ENCODE data around the gene MEIOB. TPM values are rescaled to one million over a fixed set of nuclear protein-coding genes. Genes with fewer than 3 reads are reported as not detected.
"Not testable (repeated sequence)": the region's sequence is repeated elsewhere in the genome, so short reads cannot be mapped to it uniquely, and the experiment has no call there.

The MEIOB gene
- total RNA-seq, 1 donor from 2014 or later: 0.88 TPM

DNA sequence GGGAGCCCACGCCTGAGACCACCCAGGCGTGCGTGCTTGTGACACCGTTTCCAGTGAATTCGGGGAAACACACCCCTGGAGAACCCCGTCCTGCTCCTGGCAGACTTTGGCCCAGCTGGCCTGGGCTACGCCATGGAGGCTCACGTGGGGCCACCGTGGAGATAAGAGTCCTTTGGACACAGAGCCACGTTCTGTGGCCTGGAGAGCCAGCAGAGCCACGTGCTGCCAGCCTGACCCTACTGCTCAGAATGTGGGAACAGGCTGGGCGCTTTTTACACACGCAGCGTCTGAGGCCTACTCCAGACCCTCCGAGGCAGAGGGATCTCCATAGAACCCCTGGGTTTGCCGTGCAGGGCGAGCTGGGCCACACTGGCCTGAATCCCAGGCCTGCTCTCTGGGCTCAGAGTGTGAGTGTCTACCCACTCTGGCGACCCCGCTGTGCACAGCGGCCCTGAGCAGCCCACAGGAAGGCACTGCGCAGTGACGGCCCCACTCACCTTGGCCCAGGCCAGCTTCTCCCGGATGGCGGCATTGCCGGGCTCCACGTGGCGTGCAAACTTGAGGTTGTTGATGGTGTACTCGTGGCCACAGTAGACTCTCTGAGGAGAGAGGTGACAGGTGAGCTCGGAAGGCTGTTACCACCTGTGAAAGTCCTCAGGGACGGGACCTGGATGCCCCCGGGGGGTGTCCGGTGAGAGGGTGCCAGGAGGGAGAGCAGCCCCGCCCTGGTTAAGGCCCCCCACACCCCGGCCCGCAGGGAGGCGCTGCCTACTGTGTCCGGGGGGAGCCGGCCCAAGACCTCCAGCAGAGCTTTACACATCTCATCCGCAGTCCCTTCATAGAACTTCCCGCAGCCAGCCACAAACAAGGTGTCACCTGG lies 55.3 kb downstream of the MEIOB start:
- no peak for DNase-seq (ENCODE audit: extremely low read depth, low read depth, low spot score)

DNA sequence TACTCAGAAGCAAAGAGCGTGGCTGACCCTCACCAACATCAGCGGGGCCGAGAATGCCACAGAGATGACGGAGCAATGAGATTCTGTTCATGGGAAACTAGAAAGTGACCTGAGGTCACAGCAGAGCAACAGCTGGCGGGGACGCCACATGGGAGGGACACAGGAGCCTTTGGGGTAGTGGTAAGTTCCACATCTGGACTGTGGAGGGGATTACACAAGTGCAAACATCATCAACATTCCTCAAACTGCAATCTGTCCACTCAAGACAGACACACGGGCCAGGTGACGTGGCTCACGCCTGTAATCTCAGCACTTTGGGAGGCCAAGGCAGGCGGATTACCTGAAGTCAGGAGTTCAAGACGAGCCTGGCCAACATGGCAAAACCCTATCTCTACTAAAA lies 56.5 kb downstream of the MEIOB start:
- no peak for DNase-seq (ENCODE audit: extremely low read depth, low read depth, low spot score)

DNA sequence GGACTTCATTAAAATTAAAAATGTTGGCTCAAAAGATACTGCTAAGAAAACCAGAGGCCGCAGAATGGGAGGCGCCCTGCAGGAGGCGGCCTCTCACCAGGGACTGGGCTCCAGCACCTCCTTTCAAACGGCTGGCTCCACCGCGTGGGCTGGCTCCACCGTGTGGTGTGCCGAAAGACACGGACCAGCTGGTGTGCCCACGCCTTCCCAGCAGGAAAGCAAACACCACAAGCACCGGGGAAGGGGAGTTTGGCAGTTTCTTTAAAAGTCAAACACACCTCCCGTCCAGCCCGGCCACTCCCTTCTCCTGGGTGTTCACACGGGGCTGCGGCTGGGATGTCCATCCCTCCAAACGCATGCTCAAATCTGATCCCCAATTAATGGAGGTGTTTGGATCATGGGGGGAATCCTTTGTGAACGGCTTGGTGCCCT lies 59.2 kb downstream of the MEIOB start:
- DNase-seq (ENCODE audit: extremely low read depth, low read depth, low spot score): no peak

DNA sequence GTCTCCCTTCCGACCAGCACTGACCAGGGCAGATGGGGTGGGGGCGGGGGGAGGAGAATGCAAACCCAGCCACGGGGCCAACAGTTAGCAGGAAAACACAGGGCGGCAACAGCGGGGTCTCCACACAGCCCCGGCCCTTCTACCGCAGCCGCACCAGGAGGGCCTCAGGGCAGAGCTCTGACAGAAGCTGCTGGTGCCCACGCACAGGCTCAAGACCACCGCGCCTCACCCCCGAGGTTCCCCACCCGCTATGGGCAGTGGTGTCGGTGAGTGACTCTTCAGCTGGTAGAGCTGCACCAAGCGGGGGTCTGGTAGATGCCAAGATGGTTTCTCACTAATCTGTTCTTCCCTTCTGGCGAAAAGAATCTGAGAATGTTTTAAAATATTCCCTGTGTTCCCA lies 61.4 kb downstream of the MEIOB start:
- no peak for DNase-seq (ENCODE audit: extremely low read depth, low read depth, low spot score)

DNA sequence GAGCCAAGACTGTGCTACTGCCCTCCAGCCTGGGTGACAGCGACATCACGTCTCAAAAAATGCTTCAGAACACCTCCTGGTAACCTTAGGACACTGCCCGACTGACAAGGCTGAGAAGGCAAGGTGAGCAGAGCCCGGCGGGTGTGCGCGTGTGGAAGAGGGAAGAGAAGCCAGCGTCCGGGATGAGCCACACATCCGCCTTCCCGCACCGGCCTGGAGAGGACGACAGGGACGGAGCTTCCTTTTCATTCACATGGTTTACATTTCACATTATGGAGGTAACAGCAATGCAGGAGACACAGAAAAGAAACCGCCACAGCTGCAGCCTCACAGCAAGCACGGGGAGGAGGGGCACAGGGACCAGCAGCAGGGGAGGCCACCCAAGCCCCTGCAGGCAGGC lies 61.9 kb downstream of the MEIOB start:
- no peak for DNase-seq (ENCODE audit: extremely low read depth, low read depth, low spot score)

DNA sequence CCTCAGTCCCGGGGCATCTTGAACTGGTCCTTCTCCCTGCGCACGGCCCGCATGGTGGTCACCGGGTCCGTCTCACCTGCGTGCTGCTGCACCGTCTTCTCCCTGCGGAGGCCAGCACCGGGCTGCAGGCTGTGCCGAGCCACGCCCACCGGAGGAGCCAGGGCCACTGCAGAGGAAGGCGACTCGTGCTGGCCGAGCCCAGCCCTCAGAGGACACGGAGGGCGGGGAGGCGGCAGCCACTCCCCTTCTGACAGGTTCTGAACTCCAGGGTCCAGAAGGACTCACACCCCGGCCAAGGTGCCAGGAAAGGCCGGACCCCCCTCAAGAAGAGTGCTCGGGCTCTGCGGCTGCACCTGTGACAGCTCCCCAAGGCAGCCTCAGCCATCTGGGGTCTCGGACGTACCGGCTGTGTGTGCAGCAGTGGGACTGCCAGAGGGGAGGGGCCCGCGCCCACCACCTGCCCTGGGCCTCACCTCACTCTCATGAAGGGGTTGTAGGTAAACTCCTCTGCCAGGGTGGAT lies 62.6 kb downstream of the MEIOB start:
- no peak for DNase-seq (ENCODE audit: extremely low read depth, low read depth, low spot score)

DNA sequence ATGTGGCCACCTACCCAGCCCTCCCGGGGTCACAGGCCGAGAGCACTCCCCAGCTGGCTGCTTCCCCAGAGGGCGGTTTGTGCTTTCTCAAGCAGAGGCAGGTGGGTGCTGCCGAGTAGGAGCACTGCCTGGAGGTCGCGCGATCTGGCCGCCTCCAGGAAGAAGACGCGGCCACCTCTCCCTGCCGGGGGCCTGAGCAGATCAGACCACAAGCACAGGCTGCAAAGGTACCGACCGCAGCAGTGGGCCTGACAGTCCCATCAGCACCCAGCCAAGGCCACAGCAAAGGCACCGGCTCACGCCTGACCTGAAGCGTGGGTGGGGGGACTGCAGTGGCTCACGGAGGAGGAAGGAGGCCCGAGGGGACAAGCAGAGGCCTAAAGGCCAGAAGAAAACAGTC lies 63.3 kb downstream of the MEIOB start:
- DNase-seq (ENCODE audit: extremely low read depth, low read depth, low spot score): no peak

DNA sequence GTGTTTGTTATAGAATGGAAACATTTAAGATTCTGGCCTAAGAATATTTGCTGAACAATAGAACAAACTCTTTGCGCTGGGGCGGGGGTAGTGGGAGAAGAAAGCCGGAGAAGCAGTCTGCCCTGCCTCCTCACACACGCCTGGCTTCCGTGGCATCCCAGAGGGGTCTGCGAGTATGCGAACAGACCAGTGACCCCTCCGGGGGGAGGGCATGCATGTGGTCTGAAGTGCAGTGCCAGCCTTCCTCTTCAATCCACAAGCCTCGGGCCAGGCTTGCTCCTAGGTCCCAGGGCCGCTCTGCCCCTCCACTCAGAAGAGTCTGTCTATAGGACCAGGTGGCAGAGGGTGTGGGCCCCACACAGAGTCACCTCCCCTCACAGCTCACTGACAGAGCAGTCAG lies 64.3 kb downstream of the MEIOB start:
- DNase-seq (ENCODE audit: extremely low read depth, low read depth, low spot score): no peak

DNA sequence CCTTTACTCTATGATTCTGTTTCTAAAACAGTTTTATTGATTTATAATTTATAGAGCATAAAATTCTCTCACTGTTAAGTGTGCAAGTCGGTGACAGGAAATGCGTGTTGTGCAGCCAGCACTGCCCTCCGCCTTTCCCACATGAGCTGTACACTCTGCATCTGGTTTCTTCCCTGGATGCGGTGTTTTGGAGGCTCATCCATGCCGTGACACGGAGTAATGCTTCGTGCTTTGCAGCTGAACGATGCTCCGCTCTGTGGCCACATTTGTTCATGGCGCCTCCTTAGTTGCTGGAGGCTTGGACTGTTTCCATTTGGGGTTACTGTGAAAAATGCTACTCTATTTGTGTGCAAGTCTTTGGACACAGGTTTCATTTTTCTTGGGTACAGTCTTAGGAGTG lies 71.3 kb downstream of the MEIOB start:
- DNase-seq (ENCODE audit: extremely low read depth, low read depth, low spot score): no peak

DNA sequence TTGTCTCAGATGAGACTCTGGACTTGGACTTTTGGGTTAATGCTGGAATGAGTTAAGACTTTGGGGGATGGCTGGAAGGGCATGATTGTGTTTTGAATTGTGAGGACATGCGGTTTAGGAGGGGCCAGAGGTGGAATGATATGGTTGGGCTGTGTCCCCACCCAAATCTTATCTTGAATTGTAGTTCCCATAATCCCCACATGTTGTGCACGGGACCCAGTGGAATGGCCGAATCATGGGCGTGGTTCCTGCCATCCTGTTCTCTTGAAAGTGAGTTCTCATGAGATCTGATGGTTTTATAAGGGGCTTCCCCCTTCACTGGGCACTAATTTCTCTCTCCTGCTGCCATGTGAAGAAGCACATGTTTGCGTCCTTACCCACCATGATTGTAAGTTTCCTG lies 72.7 kb downstream of the MEIOB start:
- DNase-seq (ENCODE audit: extremely low read depth, low read depth, low spot score): not testable (repeated sequence)

DNA sequence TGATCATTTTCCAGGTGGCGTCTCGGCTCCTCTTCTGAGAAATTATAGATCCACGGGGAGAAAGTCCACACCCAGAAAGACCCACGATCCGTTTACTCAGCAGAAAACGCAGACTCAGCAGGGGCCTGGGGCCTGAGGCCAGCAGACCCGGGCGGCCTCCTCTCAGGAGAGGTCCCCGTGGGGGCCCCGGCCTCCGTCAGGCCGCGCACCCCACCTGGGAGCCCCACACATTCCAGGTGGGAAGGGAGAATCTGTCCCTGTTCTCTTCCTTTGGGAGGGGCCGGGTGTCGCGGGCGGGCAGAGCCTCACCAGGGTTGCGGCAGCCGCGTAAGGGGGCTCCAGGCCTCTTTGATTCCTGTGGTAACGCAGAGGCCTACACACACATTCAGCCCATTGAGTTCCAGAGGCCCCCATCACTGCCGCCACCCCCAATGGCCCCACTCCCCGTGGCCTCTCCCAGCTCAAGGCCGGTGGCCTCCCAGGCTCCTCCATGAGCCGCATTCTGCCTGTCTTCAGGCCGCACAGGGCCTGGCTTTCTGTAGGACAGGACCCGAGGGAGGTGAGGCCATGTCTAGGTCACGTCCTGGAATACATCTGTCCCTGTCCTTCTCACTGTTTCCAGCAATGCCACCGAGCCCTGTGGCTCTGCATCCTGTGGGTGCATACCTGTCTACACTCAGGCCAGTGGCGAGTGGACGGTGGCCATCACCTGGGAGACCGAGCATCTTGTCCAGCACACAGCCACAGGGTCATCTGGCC lies 76.9 kb downstream of the MEIOB start:
- DNase-seq (ENCODE audit: extremely low read depth, low read depth, low spot score): no peak

DNA sequence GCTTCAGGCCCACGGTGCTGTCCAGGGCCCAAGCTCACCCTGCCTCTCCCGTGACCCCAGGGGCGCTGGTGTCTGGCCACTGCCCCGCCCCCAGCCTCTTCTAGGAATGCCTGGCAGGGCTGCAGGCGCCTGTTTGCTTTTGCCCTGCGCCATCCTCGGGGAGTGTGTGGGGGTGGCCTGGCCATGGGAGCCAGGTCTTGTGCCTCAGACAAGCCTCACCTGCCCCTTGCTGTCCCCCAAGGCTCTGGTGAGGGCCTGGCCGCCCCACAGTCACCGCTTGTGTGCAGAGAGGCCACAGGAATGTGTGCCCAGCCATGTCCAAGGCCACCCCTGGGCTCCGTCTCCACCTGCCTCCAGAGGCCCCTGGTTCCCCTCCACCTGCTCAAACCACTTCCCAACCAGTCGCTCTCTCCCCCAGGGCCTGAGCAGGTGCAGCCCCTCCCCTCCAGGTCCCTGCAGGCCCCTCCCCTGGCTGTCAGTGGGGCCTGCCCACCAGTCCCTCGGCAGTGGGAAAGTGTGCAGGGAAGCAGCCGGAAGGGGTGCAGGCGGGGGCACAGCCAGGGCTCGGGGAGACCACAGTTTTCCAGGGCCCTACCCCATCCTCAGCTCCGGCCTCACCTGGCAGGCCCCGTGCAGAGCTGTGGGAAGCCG lies 77.6 kb downstream of the MEIOB start:
- DNase-seq (ENCODE audit: extremely low read depth, low read depth, low spot score): no peak

DNA sequence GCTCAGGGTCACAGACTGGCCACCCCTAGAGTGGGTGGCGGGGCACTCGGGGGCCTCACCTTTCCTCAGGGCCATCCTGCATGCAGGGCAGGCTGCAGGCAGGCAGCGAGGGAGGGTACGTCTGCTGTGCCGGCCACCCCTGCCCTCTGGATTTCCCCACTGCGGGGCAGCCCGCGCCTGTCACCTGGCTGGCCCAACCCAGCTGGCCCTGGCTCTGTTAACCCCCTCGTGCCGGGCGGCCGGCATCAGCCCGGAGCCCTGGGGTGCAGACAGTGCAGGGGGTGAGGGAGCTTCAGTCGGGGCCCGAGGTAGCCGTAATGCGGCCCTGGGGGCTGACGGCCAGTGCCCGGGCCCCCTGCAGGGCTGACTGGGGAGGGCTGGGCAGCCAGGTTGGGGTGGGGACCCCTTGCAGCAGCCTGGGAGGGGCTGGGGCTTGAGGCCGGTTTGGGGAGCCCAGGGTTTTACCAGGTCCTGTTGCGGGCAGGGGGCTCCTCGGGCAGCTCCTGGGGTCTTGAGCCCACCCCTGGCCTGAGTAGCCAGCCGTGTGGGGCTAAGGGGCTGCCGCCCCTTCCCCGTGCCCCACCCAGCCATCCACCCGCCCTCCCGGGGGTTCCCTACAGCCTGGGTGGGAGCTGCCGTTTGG lies 78.3 kb downstream of the MEIOB start, which contains the start of gene IGFALS:
IGFALS (minus strand) TSS at position 128 of the 643 bp plus-strand sequence; CDS start at position 75, 53 bp downstream.
- DNase-seq (ENCODE audit: extremely low read depth, low read depth, low spot score): no peak

DNA sequence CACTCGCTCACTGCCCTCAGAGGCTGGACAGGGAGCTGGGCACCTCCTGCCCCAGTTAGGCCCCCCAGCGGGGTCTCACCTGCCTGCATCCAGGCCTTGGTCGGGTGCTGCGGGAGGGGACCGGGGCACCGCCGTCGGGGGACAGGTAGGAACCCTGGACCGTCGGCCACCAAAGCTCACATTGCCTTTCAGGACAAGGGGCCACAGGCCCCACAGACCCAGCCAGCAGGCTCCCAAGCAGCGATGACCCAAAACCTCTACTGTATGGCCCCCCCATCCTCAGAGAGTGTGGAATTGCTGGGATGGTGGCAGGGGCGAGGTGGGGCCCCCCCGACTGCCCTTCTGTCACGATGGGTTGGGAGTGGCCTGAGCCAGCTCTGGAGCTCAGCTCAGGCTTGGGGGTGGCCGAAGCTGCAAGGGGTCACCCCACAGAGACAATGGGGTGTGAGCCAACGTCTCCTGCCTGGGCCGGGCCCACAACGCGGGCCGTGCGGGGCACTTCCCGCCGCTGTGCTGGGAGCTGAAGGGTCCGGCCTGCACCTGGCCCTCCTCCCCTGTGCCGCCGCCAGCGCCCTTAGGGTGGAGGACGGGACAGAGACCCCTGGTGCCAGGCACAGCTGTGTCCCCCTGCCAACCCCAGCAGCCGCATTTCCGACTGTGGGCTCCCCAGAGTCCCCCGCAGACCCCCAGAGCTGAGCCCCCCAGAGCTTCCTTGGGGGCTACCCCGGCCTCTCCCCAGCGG lies 79.0 kb downstream of the MEIOB start:
- no peak for DNase-seq (ENCODE audit: extremely low read depth, low read depth, low spot score)

DNA sequence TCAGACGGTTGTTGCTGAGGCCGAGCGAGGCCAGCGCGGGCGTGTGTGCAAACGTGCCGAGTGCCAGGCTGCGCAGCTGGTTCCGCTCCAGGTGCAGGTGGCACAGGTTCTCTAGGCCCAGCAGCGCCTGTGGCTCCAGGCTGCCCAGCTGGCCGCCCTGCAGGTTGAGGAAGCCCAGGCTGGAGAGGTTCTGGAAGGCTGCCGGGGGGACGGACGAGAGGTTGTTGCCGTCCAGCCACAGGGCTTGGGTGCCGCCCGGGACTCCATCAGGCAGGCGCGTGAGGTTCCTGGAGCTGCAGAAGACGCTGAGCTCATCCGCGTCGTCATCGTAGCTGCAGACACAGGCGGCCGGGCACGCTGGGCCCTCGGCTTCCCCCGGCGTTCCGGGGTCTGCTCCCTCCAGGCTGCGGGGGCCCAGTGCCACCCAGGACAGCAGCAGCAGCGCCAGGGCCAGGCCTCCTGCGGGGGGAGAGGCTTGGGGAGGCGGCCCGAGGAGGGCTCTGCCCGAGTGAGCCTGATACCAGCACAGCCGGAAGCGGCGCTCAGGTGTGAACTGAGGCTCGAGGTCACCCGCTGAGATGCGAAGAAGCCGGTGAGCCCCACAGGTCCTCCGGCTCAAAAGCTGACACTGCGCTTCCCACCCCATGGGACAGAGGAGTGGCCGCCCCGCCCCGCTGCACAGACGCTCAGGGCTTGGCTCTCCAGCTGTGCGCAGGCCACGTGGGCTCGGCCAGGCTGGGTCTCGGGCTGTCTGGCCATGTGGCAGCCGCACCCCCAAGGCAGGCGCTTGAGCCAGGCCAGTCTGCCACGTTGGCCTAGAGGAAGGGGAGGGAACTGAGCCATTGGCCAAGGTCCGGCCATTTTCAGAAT lies 79.8 kb downstream of the MEIOB start:
- no peak for DNase-seq (ENCODE audit: extremely low read depth, low read depth, low spot score)

DNA sequence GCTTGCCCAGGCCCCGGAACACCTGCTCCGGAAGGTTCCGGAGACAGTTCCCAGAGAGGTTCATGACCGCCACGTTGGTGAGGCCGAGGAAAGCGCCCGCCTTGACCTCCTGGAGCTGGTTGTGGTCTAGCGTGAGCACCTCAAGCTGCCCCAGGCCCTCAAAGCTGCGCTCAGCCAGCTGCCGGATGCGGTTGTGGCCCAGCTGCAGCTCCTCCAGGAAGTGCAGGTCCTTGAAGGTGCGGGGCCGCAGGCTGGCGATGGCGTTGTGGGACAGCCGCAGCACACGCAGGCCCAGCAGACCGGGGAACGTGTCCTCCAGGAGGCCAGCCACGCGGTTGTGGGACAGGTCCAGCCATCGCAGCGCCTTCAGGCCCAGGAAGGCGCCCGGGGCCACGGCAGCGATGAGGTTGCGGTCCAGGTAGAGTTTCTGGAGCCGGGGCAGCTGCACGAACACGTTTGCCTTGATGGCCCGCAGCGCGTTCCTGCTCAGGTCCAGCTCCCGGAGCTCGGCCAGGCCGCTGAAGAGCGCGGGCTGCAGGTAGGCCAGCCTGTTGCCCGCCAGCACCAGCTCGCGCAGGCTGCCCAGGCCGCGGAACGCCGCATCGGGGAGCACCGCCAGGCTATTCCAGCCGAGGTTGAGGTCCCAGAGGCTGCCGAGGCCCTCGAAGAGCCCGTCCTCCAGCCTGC lies 80.6 kb downstream of the MEIOB start:
- DNase-seq (ENCODE audit: extremely low read depth, low read depth, low spot score): no peak

DNA sequence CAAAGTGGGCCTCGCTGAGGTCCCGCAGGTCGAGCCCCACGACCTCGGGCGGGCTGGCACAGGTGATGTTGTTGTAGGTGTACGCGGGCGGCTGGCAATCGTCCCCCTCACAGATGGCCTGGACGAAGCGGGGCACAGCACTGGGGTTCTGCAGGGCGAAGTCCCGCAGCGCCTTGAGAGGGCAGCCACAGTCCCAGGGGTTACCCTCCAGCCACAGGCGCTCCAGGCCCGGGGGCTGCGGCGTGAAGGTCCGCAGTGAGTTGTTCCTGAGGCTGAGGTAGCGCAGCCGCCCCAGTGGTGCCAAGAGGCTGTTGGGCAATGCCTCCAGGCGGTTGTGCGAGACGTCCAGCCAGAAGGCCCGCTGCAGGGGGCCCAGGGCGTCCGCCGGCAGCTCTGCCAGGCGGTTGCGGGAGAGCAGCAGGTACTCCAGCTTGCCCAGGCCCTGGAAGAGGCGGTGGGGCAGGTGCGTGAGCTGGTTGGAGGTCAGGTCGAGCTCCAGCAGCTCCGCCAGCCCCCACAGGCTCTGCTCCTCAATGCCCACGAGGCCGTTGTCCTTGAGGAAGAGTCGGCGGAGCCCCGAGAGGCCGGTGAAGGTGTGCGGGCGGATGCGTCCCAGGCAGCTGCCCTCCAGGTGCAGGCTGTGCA lies 81.2 kb downstream of the MEIOB start:
- no peak for DNase-seq (ENCODE audit: extremely low read depth, low read depth, low spot score)

DNA sequence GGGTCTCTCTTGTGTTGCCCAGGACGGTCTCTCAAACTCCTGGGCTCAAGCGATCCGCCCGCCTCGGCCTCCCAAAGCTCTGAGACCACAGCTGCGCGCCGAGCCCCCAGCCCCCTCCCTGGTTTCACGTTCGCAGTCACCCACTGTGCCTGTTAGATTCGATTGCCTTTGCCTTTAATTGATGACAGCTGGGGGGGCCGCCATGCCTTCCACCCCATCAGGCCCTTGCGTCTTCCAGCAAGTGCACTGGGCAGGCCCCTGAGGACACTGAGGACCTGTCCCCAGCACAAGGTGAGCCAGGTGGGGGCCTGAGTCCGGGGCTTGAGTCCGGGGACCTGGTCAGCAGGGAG lies 81.7 kb downstream of the MEIOB start:
- DNase-seq (ENCODE audit: extremely low read depth, low read depth, low spot score): no peak
